B cell (primary cell): ENCODE results near the gene RSPH1. TPM values are rescaled to one million over a fixed set of nuclear protein-coding genes. Genes with fewer than 3 reads are reported as not detected.

Source experiments
- ATAC-seq: fragments of 200-7000 bp; cut with Tn5 transposase; one replicate; pipeline ENCODE4 v1.10.0; 2021; ENCODE audit warnings: low read depth, mild to moderate bottlenecking, moderate number of reproducible peaks, moderate library complexity
- CTCF ChIA-PET: fragments of 350-600 bp; sonication (Branson Sonifier 250); formaldehyde crosslinking; loops from one replicate; lab custom pipeline; 2021; ENCODE audit warnings: antibody characterized with exemption, inconsistent platforms; lab: Charles Lee
- POLR2A ChIA-PET: fragments of 350-600 bp; sonication (Branson Sonifier 250); formaldehyde crosslinking; loops from one replicate; lab custom pipeline; 2021; ENCODE audit warnings: antibody characterized with exemption; lab: Charles Lee
- DNase-seq: peaks from one replicate; pipeline ENCODE4 v3.0.0; 2013
- H2AFZ ChIP-seq: 2 replicates; pipeline ENCODE4 v1.6.1; 2012; ENCODE audit warnings: mild to moderate bottlenecking, low read depth, low read length; ENCODE audit not compliant: insufficient read depth, poor library complexity, severe bottlenecking
- H3K27ac ChIP-seq, 2 donors: 1 replicate in 1 of 2; 2 replicates in 1 of 2; pipeline ENCODE4 v1.5.1; 2012 to 2013; ENCODE audit warnings: low read length in 2 of 2, mild to moderate bottlenecking in 2 of 2, moderate library complexity in 1 of 2
- H3K27me3 ChIP-seq, 4 experiments: fragments of 200-600 bp in 1 of 4; sonication (generic) in 1 of 4; replicated peaks in 1 of 4; 1 replicate in 2 of 4; 2 replicates in 2 of 4; pipeline versions ENCODE4 v1.6.1 to v1.7.0; 2013 to 2016; ENCODE audit warnings: low read length in 3 of 4, mild to moderate bottlenecking in 2 of 4, mixed read lengths in 1 of 4, moderate library complexity in 1 of 4; ENCODE audit not compliant: insufficient read depth in 4 of 4, control insufficient read depth in 3 of 4; ENCODE audit errors: control extremely low read depth in 1 of 4
- H3K36me3 ChIP-seq, 2 experiments: replicated peaks in 1 of 2; 1 replicate in 1 of 2; 2 replicates in 1 of 2; pipeline versions ENCODE4 v1.6.1 to v1.7.1; 2013; ENCODE audit warnings: low read length in 1 of 2; ENCODE audit not compliant: insufficient read depth in 2 of 2, control insufficient read depth in 1 of 2; ENCODE audit errors: control extremely low read depth in 1 of 2, extremely low read depth in 1 of 2
- H3K4me1 ChIP-seq, 2 donors: fragments of 200-600 bp in 1 of 2; sonication (generic) in 1 of 2; 1 replicate in 1 of 2; 2 replicates in 1 of 2; pipeline versions ENCODE4 v1.5.1 to v1.6.1; 2013 to 2017; ENCODE audit warnings: low read length in 2 of 2; ENCODE audit not compliant: control insufficient read depth in 2 of 2, insufficient read depth in 2 of 2
- H3K4me2 ChIP-seq: replicated peaks from 2 replicates; pipeline ENCODE3; 2012; ENCODE audit warnings: mild to moderate bottlenecking, low read depth, low read length; ENCODE audit not compliant: poor library complexity, severe bottlenecking
- H3K4me3 ChIP-seq, 5 experiments: fragments of 200-600 bp in 1 of 5; sonication (generic) in 1 of 5; 1 replicate in 3 of 5; 2 replicates in 2 of 5; pipeline versions ENCODE4 v1.5.1 to v1.7.0; 2011 to 2016; ENCODE audit warnings: low read length in 4 of 5, mild to moderate bottlenecking in 4 of 5, low read depth in 2 of 5, control low read depth in 1 of 5, moderate library complexity in 1 of 5; ENCODE audit not compliant: insufficient read depth in 1 of 5; ENCODE audit errors: control extremely low read depth in 1 of 5, extremely low read depth in 1 of 5
- H3K79me2 ChIP-seq: fragments of 200-600 bp; sonication (generic); one replicate; pipeline ENCODE4 v1.6.0; 2016; ENCODE audit warnings: low read length; ENCODE audit not compliant: control insufficient read depth, insufficient read depth
- H3K9ac ChIP-seq: fragments of 200-600 bp; sonication (generic); 2 replicates; pipeline ENCODE4 v1.6.1; 2017; ENCODE audit warnings: mild to moderate bottlenecking, low read length, moderate library complexity
- H3K9me3 ChIP-seq, 3 donors: one replicate each; pipeline versions ENCODE4 v1.6.1 to v1.7.1; 2013; ENCODE audit warnings: low read length in 2 of 3; ENCODE audit not compliant: control insufficient read depth in 2 of 3, insufficient read depth in 1 of 3; ENCODE audit errors: control extremely low read depth in 1 of 3
- H4K20me1 ChIP-seq: 2 replicates; pipeline ENCODE4 v1.6.0; 2012; ENCODE audit warnings: mild to moderate bottlenecking, low read length; ENCODE audit not compliant: insufficient read depth, control insufficient read depth, poor library complexity, severe bottlenecking
- H3K27ac Mint-ChIP-seq: one replicate; pipeline ENCODE4 v1.8.0; 2021; ENCODE audit warnings: mixed read lengths
- H3K27me3 Mint-ChIP-seq: one replicate; pipeline ENCODE4 v1.8.0; 2021; ENCODE audit warnings: mixed read lengths
- H3K4me1 Mint-ChIP-seq: one replicate; pipeline ENCODE4 v1.8.0; 2021; ENCODE audit warnings: mixed read lengths
- H3K4me3 Mint-ChIP-seq: one replicate; pipeline ENCODE4 v1.8.0; 2021; ENCODE audit warnings: mixed read lengths
- H3K9me3 Mint-ChIP-seq: one replicate; pipeline ENCODE4 v1.8.0; 2022; ENCODE audit warnings: mixed read lengths; ENCODE audit not compliant: insufficient read depth
- CTCF ChIP-seq: fragments of 200-600 bp; IDR thresholded peaks from one replicate; pipeline ENCODE4 v1.8.0; 2022; ENCODE audit warnings: antibody characterized with exemption, mild to moderate bottlenecking
- EZH2 ChIP-seq: IDR thresholded peaks from 2 replicates; pipeline ENCODE4 v1.6.1; 2012; ENCODE audit warnings: borderline replicate concordance, low read depth, mild to moderate bottlenecking, moderate library complexity, low read length; ENCODE audit not compliant: insufficient read depth, poor library complexity, severe bottlenecking
- WGBS: methylation state at CpG from one replicate; pipeline ENCODE4 v1.1.5; 2013; ENCODE audit warnings: missing lambda C conversion rate; ENCODE audit not compliant: insufficient coverage; 5-methylcytosine and 5-hydroxymethylcytosine counted together
- intact Hi-C: fragments of 100-400 bp; cut with micrococcal nuclease; formaldehyde crosslinking; loops from one replicate; pipeline ENCODE4 v1.10.0; 2022
- polyA plus RNA-seq: library from polyadenylated mRNA; depleted of rRNA; stranded (reverse); fragments of >200 nt; gene quantifications from 2 replicates; pipeline ENCODE4 v1.2.3, GENCODE V29; 2012
- total RNA-seq, 2 donors: library from RNA; stranded (reverse); fragments of 120-200 nt in 1 of 2; gene quantifications; 1 replicate in 1 of 2; 2 replicates in 1 of 2; pipeline versions ENCODE4 v1.2.3 to v1.2.4, GENCODE V29; 2013 to 2022

Gene RSPH1
- total and polyA plus RNA-seq, 2 donors (not counting 1 experiment from before 2014, with no cell fraction given) = 0.10 to 0.64 TPM

- no peak overlapping the region for H3K4me2 ChIP-seq
- H3K4me1 ChIP-seq = peaks cover 30 to 57% of the 10 kb centered on the region in 2 donors
- peaks cover 14% of the 10 kb centered on the region for H3K27me3 Mint-ChIP-seq
- DNase-seq (no peak), ATAC-seq (no peak)
- no peak overlapping the region for H3K27ac ChIP-seq
- no peaks in the 10 kb centered on the region for H4K20me1 ChIP-seq
- no peaks in the 10 kb centered on the region for H3K79me2 ChIP-seq
- CTCF ChIA-PET = interaction anchor here (0.7 to 3.6 kb wide), 3 partner anchors 19 to 69 kb away, joined by 4 to 37 read pairs (median 4); no protein-coding TSS in a partner anchor
- WGBS = 80% methylated on average over 1 of the region's 2 CpGs
- H3K9me3 Mint-ChIP-seq = no peaks in the 10 kb centered on the region
- no peak overlapping the region for H2AFZ ChIP-seq
- intact Hi-C loops = no loop called here
- H3K4me3 Mint-ChIP-seq = no peak overlapping the region
- H3K27me3 ChIP-seq = peaks cover 0 to 21% (median 1%) of the 10 kb centered on the region in 4 experiments
- no peak overlapping the region for H3K4me3 ChIP-seq
- peaks cover 40% of the 10 kb centered on the region for H3K4me1 Mint-ChIP-seq
- no peak overlapping the region for H3K27ac Mint-ChIP-seq
- TF ChIP-seq EZH2 = no peak
- TF ChIP-seq CTCF = no peak
- POLR2A ChIA-PET = no interaction called here
- peaks cover 0 to 2% (median 0%) of the 10 kb centered on the region in 3 donors for H3K9me3 ChIP-seq
- no peaks in the 10 kb centered on the region for H3K36me3 ChIP-seq
- H3K9ac ChIP-seq = no peak overlapping the region
Observed at GRCh38 chr21:42469272-42469671, 26.8 kb downstream of the RSPH1 start.

- H3K4me3 ChIP-seq = no peak overlapping the region
- no peak for ATAC-seq
- Mint-ChIP-seq H3K27me3 (peaks cover 9% of the 10 kb centered on the region), H3K4me1 (peaks cover 42% of the 10 kb centered on the region), H3K27ac (no peak overlapping the region), H3K9me3 (no peaks in the 10 kb centered on the region), H3K4me3 (no peak overlapping the region)
- H3K27ac ChIP-seq = no peak overlapping the region
- POLR2A ChIA-PET = interaction anchor here (0.8 kb wide), 1 partner anchor 67 kb away, joined by 3 read pairs; no protein-coding TSS in a partner anchor
- intact Hi-C loops = no loop called here
- peaks cover 37 to 60% of the 10 kb centered on the region in 2 donors for H3K4me1 ChIP-seq
- no peaks in the 10 kb centered on the region for H3K36me3 ChIP-seq
- H3K79me2 ChIP-seq = no peaks in the 10 kb centered on the region
- no peak overlapping the region for H2AFZ ChIP-seq
- CTCF ChIA-PET = interaction anchor here (1.0 to 3.6 kb wide), 2 partner anchors 68 to 70 kb away, joined by 4 to 37 read pairs; no protein-coding TSS in a partner anchor
- DNase-seq = no peak
- H4K20me1 ChIP-seq = no peaks in the 10 kb centered on the region
- no peak for TF ChIP-seq CTCF
- TF ChIP-seq EZH2 = no peak
- H3K9me3 ChIP-seq = peaks cover 0 to 5% (median 0%) of the 10 kb centered on the region in 3 donors
- H3K4me2 ChIP-seq = no peak overlapping the region
- WGBS = 71% methylated on average over 2 of the region's 6 CpGs
- H3K27me3 ChIP-seq = peaks cover 0 to 14% (median 0%) of the 10 kb centered on the region in 4 experiments
- no peak overlapping the region for H3K9ac ChIP-seq
Observed at GRCh38 chr21:42468491-42469131, 27.4 kb downstream of the RSPH1 start.
